Measurements from ENCODE around the gene ENTPD2.

ENTPD2 gene

DNA sequence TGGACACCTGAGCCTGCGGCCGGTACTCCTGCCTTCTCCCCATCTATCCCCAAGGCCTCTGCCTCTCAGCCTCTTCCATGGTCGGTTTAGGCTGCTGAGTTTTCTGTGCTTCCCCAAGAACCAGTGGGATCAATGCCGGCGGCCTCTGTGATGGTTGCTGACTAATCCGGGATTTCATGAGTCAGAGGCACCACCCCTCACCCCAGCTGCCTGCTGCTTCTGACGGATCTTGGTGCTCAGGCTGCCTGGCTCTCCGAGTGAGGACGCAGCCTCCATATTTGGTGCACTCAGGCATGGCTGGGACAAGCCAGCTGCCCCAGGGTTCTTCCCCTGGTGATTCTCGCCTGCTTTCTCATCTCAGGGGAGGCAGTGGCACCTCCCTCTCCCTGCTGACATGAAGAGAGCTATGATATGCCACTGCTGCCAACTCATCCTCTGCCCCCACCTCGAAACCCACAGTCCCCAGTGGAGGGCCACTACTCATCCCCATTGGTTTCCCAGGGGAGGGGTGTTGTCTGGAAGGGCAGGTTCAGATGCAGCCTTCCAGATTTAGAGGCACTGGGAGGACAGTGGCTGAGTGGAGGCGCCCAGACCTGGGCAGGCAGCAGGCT is 29.6 kb upstream of the ENTPD2 start:
- no peaks in the 10 kb centered on the region for H3K4me1 ChIP-seq
- no peak overlapping the region for H3K27ac ChIP-seq
- H3K9me3 ChIP-seq (ENCODE audit: control insufficient read depth, low read length), result no peaks in the 10 kb centered on the region
- H3K4me2 ChIP-seq (ENCODE audit: low read length), result no peak overlapping the region
- no peaks in the 10 kb centered on the region for H3K36me3 ChIP-seq (ENCODE audit: control insufficient read depth, insufficient read depth, low read length)
- H2AFZ ChIP-seq, result no peak overlapping the region
- no peak overlapping the region for H3K9ac ChIP-seq
- TF ChIP-seq, protein P1, sequence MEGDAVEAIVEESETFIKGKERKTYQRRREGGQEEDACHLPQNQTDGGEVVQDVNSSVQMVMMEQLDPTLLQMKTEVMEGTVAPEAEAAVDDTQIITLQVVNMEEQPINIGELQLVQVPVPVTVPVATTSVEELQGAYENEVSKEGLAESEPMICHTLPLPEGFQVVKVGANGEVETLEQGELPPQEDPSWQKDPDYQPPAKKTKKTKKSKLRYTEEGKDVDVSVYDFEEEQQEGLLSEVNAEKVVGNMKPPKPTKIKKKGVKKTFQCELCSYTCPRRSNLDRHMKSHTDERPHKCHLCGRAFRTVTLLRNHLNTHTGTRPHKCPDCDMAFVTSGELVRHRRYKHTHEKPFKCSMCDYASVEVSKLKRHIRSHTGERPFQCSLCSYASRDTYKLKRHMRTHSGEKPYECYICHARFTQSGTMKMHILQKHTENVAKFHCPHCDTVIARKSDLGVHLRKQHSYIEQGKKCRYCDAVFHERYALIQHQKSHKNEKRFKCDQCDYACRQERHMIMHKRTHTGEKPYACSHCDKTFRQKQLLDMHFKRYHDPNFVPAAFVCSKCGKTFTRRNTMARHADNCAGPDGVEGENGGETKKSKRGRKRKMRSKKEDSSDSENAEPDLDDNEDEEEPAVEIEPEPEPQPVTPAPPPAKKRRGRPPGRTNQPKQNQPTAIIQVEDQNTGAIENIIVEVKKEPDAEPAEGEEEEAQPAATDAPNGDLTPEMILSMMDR (IDR thresholded peaks at IDR 0.05), result no peak
- no peaks in the 10 kb centered on the region for H3K27me3 ChIP-seq (ENCODE audit: control insufficient read depth, insufficient read depth, low read length)
- H3K4me3 ChIP-seq (ENCODE audit: low read depth, low read length), result no peak overlapping the region
- no peaks in the 10 kb centered on the region for H3K79me2 ChIP-seq

DNA sequence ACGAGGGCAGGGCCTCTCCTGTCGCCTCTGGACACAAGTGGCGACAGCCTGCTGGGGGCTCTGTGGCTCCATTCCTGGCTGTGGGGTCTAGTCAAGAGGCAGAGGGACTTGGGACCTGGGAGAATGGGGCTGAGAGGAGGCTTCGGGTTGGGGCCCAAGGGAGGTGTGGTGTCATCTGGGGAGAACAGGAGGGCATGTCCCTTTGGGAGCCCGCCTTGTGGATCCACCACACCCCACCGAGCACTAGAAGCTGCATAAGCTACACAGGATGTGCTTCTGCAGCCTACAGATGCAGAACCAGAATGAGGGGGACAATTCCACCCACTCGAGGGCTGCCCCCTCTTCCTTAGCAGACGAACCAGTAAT is 29.0 kb upstream of the ENTPD2 start:
- TF ChIP-seq, protein P1 (IDR thresholded peaks at IDR 0.05), result no peak
- no peaks in the 10 kb centered on the region for H3K36me3 ChIP-seq (ENCODE audit: control insufficient read depth, insufficient read depth, low read length)
- H3K79me2 ChIP-seq, result no peaks in the 10 kb centered on the region
- H2AFZ ChIP-seq, result no peak overlapping the region
- no peaks in the 10 kb centered on the region for H3K27me3 ChIP-seq (ENCODE audit: control insufficient read depth, insufficient read depth, low read length)
- H3K4me3 ChIP-seq (ENCODE audit: low read depth, low read length), result no peak overlapping the region
- H3K27ac ChIP-seq, result no peak overlapping the region
- H3K4me2 ChIP-seq (ENCODE audit: low read length), result no peak overlapping the region
- H3K9me3 ChIP-seq (ENCODE audit: control insufficient read depth, low read length), result no peaks in the 10 kb centered on the region
- H3K4me1 ChIP-seq, result no peaks in the 10 kb centered on the region
- no peak overlapping the region for H3K9ac ChIP-seq

DNA sequence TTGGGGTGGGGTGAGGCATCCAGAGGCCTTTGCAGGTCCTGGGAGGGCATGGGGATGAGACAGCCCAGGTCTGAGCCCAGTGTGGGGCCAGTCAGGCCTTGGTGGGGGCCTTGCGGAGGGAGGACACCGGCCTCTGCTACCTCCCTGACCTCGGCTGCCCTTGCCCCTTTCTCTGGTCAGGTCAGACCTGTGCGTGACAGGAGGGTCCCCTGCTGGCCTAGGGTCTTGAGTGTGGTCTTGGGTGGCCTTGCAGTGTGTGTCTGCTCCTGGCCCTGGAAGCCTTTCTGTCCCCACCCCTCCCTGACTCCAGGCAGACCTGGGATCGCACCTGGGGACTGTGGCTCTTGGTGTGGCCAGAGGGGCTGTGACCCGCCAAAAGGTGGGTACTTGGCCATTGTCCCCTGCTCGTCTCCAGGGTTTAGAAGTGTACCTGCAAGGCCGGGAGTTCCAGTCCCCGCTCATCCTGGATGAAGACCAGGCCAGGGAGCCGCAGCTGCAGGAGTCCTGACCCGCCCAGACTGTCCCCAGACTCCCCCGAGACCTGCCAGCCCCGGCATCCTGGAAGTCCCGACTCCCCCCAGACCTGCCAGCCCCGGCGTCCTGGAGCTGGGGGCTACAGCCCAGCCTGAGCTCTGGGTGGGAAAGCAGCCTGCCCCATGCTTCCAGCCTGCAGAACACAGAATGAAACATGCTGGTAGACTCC is 28.5 kb upstream of the ENTPD2 start:
- no peaks in the 10 kb centered on the region for H3K36me3 ChIP-seq (ENCODE audit: control insufficient read depth, insufficient read depth, low read length)
- no peaks in the 10 kb centered on the region for H3K27me3 ChIP-seq (ENCODE audit: control insufficient read depth, insufficient read depth, low read length)
- TF ChIP-seq, protein P1 (IDR thresholded peaks at IDR 0.05), result no peak
- no peak overlapping the region for H2AFZ ChIP-seq
- no peak overlapping the region for H3K4me3 ChIP-seq (ENCODE audit: low read depth, low read length)
- H3K9me3 ChIP-seq (ENCODE audit: control insufficient read depth, low read length), result no peaks in the 10 kb centered on the region
- H3K4me2 ChIP-seq (ENCODE audit: low read length), result no peak overlapping the region
- no peaks in the 10 kb centered on the region for H3K4me1 ChIP-seq
- H3K9ac ChIP-seq, result no peak overlapping the region
- no peaks in the 10 kb centered on the region for H3K79me2 ChIP-seq
- H3K27ac ChIP-seq, result no peak overlapping the region

DNA sequence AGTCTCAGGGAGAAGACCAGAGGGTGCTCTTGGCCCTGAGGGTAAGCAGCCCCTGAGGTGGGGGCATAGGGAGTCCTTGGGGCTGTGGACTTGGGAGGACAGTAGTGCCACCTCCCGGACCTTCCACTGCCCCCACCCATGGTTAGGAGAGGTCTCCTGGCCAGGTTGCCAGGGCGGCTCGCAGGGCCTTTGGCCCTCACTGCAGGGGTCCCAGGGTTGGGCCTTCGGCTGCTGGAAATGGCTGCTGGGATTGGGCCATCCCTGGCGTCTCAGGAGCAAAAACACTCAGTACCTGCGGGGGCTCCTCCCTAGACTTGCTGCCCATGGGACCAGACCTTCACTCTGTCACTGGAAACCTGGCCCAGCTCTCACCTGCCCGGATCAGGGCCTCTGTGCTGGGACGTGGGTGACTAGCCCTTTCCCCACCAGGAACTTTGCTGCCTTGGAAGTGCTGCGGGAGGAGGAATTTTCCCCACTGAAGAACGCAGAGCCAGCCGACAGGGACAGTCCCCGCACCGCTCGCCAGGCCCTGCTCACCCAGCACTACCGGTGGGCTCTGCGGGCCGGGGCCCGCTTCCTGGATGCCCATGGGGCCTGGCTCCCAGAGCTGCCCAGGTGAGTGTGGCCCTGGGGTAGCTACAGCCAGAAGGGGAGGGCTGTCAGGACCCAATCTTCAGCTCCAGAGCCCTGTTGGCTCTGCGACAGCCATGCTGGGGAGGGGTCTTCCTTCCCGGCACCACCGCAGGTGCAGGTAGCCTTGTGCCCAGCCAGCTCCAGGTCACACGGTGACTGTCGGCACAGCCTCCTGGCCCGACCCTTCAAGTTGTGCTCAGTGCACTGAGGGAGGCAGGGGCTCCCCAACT is 26.6 kb upstream of the ENTPD2 start:
- no peaks in the 10 kb centered on the region for H3K27me3 ChIP-seq (ENCODE audit: control insufficient read depth, insufficient read depth, low read length)
- H3K27ac ChIP-seq, result no peak overlapping the region
- H3K79me2 ChIP-seq, result no peaks in the 10 kb centered on the region
- no peak overlapping the region for H3K4me2 ChIP-seq (ENCODE audit: low read length)
- no peaks in the 10 kb centered on the region for H3K36me3 ChIP-seq (ENCODE audit: control insufficient read depth, insufficient read depth, low read length)
- no peak overlapping the region for H3K9ac ChIP-seq
- no peaks in the 10 kb centered on the region for H3K9me3 ChIP-seq (ENCODE audit: control insufficient read depth, low read length)
- no peak overlapping the region for H2AFZ ChIP-seq
- H3K4me3 ChIP-seq (ENCODE audit: low read depth, low read length), result no peak overlapping the region
- H3K4me1 ChIP-seq, result no peaks in the 10 kb centered on the region
- TF ChIP-seq, protein P1 (IDR thresholded peaks at IDR 0.05), result no peak

Measured in parathyroid adenoma (tissue), 2 donors.